NK-92 treated with Interleukin-12 subunit alpha and Interleukin-12 subunit beta, amount 100 ng/mL, for 24 hours (cell line): ENCODE results near the gene TMTC2.

Experiments
- DNase-seq: peaks from one replicate; lab custom pipeline; 2025; lab: John Stamatoyannopoulos, UW

The TMTC2 gene

DNA sequence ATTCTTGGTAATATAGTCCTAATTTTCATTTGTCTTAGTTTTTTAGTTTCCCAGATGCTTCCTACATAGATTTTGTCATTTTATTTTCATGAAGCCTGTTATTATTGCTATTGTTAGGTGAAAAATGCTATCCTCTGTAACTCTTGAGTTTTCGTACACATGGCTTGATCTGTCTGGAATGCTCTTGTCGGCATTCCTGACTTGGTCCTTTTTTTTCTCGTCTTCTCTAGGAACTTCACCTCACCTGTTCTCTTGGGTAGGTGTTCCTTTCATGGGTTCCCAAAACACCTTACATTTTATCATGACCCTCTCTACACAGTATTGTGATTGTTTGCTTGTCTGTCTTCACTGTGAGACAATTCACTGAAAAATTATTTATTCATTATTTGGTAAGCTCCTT, 267.4 kb downstream of the TMTC2 start:
- DNase-seq = no peak

GRCh38 chr12:82954572-82954971, 267.9 kb downstream of the TMTC2 start:
- no peak for DNase-seq

DNA sequence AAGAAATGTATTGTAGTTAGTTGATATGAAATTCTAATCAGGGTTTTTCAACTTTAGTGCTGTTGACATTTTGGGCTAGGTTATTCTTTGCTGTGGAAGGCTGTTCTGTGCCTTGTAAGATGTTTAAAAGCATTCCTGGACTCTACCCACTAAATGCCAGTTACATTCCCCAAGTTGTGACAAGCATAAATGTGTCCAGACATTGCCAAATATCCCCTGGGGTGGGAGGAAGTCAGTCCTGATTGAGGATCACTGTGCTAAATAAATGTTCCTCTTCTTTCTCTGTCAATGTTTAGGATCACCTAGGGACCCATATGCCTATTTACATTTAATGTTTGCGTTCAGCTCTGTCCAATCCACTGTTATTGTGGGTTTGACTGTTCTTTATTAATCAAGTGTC, 268.3 kb downstream of the TMTC2 start:
- no peak for DNase-seq

- no peak for DNase-seq
Observed at GRCh38 chr12:82958966-82959365, 272.3 kb downstream of the TMTC2 start.

- no peak for DNase-seq
Observed at GRCh38 chr12:82959821-82960220, 273.1 kb downstream of the TMTC2 start.

GRCh38 chr12:82961835-82962234, 275.1 kb downstream of the TMTC2 start:
- no peak for DNase-seq

- DNase-seq = no peak
Observed at GRCh38 chr12:82963956-82964355, 277.2 kb downstream of the TMTC2 start.

DNA sequence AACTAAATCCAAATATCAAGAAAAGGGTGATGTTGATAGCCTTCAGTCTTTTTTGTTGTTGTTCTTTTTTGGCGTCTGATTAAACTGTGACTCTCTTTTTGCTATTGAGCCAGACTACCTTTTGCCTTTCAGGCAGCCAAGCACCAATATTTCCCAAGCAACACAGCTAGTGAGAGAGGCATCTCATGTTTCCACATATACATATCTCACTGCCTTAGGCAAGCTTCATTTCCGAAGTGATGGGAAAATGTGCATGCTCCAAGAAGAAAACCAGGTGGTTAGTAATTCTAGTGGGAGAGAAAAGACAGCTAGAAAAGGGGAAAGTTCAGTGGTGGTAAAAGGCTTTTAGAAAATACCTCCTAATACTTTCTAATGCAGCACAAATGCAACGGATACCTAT, 277.7 kb downstream of the TMTC2 start:
- no peak for DNase-seq

DNA sequence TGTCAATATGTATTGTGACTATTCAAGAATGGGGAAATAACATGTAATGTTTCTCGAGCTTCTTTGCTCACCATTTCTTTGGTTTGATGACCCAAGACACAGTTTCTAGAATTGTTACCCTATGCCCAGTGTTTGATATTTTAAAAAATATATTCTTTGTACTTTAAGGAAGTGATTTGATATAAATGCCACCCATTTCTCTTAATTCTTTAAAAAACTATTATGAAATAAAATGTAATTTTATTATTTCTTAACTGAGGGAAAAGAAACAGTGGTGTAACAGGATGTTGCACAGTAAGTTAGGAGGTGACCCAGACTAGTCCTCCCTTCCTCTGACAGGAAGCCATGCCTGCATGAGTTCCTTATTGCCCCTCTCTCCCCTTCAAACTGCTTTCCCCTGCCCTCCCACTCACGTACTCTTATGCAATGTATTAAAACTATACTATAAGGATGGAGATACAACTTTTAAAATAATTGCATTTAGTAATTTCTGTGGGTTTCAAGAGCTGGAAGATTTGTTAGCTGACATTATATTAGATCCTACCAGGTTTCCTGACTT, 279.4 kb downstream of the TMTC2 start:
- no peak for DNase-seq

DNA sequence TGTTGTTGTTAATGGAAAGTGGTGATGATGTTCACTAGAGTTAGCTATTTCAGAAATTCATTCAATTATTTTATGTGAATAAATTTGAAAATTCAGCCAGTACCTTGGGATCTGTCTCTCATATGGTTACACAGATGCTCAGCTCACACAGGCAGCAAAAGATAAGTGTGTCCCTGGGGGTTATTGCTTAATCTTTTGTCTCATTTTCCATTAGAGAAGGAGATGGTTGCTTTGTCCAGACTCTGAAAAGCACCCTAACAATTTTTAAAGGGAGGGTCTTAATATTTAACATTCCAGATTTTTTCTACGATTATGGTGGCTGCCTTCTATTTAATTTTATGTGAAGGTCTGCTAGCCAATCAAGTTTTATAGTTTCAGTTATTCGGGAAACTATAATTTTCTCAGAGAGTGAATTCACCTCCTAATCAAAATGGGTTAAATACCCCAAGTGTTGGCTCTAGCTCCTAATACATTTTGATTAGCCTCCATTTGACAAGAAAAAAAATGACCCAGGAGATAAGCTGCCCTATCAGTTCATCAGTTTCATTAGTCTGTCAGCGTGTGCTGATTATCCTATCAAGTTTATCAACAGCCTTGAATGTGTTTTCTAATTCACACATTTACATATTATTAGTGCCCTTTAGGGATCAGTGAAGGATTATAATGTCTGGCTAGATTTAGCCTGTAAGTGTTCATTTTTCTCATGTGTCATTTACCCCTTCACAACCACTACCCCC, 282.1 kb downstream of the TMTC2 start:
- no peak for DNase-seq

DNA sequence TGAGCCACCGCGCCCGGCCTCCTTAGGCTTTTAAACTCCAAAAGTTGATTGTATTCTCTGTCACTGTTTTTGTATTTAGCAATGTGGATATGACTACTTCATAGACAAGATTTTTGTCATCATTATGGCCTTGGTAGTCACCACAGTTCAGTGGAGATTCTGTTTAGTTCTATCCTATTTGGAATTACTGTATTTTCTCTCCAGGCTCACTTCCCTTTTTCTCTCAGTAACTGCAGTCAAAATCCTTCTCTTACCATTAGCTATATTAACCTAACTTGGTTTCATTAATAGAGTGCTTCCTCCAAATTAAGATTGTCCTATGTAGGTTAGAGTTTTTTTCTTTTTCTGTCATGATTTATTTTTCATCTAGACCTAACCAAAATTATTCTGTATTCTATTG, 283.9 kb downstream of the TMTC2 start:
- no peak for DNase-seq

- no peak for DNase-seq
Observed at GRCh38 chr12:82971584-82971983, 284.9 kb downstream of the TMTC2 start.

GRCh38 chr12:82972624-82973023, 285.9 kb downstream of the TMTC2 start:
- no peak for DNase-seq

- no peak for DNase-seq
Observed at GRCh38 chr12:82973592-82973991, 286.9 kb downstream of the TMTC2 start.

- no peak for DNase-seq
Observed at GRCh38 chr12:82981150-82981549, 294.4 kb downstream of the TMTC2 start.

DNA sequence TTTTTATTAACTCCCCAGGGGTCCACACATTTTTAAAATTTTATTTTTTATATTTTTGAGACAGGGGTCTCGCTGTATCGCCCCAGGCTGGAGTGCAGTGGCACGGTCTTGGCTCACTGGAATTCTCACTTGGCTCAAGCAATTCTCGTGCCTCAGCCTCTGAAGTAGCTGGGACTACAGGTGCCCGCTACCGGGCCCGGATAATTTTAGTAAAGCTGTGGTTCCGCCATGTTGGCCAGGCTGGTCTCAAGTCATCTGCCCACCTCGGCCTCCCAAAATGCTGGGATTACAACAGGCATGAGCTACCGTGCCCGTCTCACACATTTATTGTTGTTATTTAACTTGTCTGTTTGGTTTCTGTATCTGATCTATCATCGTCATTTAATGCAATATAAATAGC, 307.4 kb downstream of the TMTC2 start:
- DNase-seq = no peak

DNA sequence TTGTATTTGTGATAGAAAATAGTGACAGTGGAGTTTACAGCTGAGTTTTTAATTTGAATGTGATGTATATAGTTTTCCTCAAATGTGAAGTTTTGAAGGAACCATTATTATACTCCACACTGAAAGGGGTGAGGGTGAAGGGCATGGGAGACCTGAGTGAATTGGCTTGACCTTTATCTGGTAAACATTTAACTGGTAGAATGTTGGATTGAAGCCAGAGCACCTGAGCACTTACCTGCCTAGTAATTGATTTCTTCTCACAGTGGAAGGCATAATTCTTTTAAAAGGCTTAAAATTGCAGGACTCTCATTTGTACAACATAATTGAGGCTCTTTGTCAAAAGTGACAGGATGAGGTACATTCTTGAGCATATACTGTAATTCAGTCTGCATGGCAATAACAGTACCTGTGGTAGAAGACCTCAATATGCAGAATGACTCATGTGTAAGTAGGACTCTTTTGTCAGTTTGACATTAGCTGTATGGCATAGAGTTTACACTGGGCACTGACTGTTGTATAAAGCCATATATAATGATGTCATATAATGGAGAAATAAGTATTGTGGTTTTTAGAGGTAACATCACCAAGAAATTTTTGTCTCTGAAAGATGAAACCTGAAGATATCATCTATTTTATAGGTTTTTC, 309.6 kb downstream of the TMTC2 start:
- no peak for DNase-seq

DNA sequence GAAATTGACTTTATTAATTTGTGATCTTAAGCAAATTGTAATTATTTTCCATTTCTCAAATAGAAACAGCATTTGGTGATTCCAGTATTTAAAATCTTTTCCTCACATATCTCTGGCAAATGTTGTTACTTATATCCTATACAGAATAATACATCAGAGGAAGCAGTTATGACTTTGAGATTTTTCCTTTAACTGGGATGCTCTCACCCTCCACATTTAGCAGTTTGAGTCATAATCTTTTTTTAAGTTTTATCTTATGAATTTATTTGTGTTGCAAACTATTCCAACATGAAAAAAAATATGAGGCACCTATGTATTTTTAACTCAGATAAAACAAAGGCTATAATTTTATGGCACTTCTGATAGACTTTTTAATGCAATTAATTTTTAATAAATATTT, 311.8 kb downstream of the TMTC2 start:
- no peak for DNase-seq

DNA sequence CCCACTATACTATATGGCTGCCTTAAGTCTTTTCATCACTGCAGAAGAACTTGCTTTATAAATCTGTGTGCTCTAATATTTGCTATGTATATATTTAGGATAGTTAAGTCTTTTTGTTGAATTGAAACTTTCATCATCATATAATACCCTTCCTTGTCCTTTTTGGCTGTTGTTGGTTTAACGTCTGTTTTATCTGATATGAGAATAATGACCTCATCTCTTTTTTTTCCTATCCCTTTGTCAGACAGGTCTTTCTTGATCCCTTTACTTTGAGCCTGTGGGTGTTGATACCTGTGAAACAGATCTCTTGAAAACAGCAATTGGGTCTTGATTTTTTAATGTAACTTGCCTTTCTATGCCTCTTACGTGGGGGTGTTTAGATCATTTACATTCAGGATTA, 316.3 kb downstream of the TMTC2 start:
- no peak for DNase-seq

DNA sequence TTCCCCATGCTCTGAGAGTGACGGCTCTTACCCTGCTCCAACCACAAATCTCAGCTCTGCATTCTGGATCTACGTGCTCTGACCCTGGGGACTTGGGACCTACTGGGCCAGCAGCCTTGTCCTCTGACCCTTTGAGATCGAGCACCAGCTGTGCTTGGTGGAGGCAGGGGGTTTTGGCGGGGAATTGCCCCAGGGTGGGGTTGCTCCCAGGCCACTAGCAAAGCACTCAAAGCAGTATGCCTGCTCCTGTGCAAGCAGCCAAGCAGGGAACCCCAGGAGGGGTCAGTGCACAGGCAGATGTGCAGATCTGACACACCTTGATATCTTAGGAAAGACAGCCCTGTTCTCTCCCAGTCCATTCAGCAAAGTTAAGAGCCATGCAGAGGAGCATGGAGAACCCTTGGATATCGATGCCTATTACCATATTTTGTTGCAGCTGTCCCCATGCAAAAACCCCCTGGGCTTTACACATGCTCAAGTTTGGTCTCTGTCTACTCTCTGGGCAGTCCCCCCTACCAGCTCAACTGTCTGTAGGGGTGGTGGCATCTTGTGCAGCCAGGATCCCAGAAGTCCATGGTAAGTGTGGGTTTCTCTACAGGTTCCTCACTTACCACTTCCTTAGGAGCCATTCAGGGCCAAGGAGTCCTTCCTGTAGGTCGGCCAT, 319.0 kb downstream of the TMTC2 start:
- DNase-seq = no peak

GRCh38 chr12:83008703-83009102, 322.0 kb downstream of the TMTC2 start:
- no peak for DNase-seq

DNA sequence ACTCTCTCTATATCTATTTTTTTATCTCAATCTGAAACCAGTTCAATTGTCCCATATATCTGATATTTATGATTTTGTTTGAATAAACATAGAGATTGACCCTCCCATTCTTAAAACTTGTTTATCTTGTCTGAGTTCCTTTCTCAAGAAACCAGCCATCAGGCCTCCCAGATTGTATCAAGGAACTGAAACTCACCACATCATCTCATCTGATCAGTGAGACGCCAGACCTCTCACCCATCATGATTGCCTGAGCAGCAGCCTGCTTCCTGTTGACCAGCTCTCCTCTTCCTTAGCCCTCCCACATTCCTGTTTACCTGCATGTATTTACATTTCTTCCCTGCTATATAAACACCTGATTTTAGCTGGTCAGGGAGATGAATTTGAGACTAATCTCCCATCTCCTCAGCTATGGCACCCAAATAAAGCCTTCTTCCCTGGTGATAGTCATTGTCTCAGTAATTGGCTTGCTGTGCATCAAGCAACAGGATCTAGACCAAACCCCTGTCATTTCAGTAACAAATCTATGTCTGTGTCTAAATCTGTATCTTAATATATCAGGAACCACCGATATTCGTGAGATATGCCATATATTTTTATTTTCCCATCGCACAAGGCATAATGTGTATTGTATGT, 323.6 kb downstream of the TMTC2 start:
- no peak for DNase-seq
